NCI-H748 treated with DMSO at 0.1 percent for 48 hours (cell line): ENCODE data around the gene COL4A1.
A peak's percentile ranks its signal among the peaks of the same experiment; 100 is the strongest.

Experiments
- DNase-seq: peaks from one replicate; lab custom pipeline; 2025; lab: John Stamatoyannopoulos, UW

COL4A1 gene

DNA sequence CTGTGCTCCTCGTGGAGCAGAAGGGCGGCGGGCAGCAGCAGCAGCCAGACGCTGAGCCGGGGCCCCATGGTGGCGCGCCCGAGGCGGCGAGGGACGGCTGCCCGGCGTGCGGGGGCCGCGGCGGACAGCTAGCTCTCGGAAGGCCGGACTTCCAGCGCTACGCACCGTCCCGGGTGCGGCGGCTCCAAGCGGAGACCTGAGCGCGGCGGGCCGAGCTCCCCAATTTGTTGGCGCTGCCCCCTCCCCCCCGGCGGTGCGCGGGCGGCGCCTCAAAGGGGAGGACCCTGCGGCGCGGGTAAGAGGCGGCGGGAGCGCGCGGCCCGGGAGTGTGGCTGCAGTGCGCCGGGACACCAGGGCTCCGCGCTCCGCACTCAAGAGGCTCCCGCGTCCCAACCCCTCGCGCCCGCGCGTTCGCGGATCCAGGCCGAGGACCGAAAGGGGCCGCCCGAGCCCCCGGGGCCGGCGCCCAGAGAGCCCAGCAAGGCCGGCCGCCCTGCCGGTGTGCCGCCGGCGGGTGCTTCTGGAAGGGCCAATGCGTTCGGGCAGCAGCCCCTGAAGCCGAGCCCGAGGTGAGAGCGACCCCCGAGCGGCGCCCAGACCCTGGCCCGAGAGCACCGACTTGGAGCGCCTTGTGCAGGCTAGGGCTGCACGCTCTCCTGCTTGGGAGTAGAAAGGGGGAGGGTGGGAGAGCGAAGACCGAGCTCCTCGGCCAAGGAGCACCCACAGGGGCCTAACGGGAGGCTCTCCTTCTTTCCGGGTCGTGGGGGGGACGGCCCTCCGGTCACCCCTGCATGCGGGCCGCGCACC is at the start of gene COL4A1, which contains the start of gene COL4A2:
COL4A1 (minus strand) TSS at position 198 of the 807 bp plus-strand sequence; CDS start at position 68, 130 bp downstream.
COL4A2 (plus strand) TSS at position 325 of the 807 bp plus-strand sequence. CDS start 620 bp downstream, outside the sequence.
- no peak for DNase-seq

DNA sequence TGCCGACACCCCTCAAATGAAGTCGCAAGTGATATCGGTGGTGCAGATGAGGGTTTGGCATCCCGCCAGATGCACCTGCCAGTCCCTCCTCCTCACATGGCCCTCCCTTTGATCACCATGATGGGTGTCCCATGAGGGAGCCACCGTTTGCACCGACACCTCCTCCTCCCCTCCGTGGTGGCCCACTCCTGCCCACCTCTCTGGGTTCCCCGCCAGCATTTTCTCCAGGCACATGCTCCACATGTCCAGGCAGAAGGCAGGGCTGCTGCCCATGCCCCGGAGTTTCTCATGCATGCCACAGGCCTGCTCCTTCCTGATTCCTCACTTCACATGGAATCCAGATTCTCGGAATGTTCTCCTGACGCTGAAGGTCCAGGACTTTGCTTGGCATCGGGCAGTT is 49.4 kb upstream of the COL4A1 start:
- no peak for DNase-seq

DNA sequence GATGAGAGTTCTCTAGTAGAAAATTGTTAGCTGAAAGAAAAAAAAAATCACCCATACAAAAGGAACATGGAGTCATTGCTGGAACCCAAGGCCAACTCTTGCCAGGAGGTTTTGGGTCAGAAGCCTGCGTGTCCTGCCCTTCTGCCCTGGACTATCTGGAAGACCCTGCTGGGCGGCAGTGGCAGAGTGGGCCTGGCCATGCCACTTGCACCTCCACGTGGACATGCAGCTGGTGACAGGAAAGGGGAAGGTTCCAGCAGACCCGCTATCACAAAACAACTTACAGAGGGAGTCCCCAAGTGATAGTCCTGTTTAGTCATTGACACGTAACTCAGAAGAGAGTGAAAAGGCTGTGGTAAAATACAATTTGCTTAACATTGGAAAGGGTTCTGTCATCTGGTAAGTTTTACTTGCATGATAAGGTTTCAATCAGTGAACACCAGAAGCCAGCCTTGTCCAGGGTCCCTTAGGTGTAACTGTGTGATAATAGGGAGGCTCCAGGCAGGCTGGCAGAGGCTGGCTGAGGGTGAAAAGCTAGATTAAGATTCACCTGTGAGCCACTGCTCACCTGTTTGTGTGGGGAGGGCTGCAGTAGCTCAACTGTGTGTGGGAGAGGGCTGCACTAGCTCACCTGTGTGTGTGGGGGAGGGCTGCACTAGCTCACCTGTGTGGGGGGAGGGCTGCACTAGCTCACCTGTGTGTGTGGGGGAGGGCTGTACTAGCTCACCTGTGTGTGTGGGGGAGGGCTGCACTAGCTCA is 47.9 kb upstream of the COL4A1 start:
- DNase-seq, result no peak

DNA sequence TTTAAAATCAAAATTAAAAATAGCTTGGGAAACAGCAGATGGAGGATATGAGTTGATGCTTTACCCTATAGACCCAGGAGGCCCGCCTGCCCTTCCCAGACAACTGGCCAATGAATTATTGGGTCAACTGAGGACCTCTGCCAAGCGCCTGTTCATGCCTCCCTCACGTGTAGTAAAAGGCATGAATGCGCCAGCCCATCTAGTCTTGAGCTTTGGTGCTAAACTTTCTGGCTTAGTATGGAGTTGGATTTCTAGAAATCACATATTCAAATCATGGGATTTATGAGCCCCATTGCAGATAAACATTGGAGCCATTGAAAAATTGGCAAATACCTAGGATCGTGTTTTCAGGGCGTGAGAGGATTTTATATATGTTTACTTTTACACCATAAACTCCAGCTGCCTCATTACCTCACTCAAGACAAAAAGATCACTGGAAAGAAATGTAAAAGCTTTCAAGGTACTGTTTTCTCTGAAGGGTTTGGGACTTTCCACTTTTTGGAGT is 47.2 kb upstream of the COL4A1 start:
- no peak for DNase-seq

DNA sequence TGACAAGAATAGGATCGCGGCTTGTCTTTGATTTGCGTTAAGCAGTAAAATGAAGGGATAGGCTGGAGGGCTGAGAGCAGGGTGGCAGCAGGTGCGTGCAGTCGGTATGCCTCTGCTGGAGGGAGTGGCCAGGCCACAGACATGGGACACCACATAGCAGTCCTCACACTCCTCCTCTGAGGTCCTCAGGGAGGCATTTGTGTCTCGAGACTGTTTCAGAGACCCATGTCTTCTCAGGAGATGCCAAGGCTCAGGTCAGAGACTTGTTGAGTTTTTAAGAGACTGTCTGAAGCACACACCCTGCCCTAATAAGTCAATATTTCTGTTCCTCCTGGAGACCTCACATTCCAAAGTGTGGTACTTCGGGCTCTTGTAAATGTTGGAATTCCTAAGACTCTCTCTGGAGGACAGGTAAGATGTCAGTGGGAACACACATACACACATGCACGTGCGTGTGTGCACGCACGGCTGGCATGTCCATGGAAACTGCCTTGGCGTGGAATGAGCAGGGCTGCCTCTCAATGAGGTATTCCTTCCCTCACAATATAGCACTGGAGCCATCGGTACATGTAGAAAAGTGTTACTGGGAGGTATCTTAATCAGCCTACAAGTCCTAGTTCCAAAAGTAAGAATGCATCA is 46.5 kb upstream of the COL4A1 start:
- no peak for DNase-seq

DNA sequence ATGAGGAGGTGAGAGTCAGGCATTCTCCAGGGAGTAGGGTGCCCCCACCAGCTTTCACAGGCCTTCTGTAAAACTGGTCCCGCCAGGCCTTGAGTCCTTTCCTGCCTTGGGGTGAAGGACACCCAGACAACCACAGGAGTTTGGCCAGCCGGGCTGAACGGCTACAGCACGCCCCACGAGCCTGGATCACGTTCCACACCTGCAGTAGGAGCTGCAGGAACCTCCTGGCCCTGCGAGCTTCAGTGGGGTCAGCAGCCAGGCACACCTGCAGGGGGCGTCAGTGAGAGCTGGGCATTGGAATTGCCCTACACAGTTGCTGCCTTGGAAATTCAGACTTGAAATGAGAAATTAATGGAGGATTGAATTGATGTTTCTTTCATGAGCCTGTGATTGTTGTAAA is 45.8 kb upstream of the COL4A1 start:
- DNase-seq, result no peak

DNA sequence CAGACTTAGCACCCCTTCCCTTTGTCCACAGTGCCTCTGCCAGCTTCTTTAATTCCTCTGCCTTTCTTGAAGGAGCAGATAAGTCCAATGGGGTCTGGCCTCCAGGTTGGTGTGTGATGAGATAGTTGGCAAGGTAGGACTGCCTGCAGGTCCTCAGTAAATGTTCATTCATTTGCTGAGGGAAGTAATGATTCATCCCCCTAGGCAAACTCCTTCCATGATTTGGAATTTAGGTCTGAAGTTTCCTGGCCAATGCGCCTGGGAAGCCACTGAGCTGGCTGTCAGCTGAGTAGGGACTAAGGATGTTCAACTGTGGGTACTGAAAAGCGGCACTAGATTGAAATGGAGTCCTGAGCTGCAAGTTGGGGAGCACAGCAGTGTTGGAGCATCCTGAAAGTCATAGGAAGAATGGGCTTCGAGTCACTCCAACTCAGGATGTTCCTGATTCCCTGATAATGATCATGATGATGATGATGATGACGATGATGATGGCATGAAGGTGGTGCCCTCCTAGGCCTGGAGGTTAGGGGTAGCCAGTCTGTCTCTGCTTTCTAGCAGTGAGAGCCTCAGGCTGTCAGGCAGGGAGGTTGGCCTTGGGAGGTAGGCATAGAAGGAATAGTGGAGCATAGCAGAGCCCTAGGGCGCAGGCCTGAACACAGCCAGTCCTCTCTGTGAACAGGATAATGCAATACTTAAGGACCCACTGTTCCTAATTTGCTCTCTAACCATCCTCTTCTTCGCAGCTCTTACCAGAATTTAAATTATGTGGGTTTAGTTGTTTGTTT is 44.9 kb upstream of the COL4A1 start:
- DNase-seq, result no peak

DNA sequence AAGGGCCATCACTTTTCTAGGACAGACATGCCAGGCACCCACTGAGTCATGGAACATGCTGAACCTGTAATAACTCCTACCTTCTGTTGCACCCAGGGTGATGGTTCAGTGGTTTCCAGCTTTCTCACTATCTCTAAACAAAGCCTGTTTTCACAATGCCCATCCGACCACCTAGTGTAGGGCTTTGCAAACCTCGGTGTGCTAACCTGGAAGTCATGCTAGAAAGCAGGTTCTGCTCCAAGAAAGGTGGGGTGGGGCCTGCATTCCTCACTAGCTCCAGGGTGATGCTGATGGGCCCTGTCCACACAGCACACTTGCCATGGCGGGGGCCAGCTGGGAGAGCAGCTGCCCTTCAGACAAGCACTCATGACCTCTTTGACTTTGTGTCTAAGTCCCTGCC is 43.6 kb upstream of the COL4A1 start:
- no peak for DNase-seq

DNA sequence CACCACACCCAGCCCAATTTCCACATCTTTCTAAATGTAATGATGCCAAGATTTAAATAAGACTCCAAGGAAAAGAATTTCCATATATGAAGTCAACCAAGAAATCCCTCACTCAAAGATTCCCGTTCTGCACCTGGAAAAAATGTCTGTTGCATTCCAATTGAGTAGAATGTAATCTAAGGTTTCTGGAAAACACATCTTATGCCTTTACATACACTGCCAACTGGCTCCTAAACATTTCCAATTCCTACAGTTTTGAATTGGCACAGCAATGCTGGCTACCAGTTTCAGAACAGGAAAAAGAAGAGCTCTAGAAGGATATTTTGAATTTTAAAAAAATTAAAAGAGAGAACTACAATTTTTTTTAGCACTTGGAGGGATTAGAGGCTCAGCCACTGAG is 43.1 kb upstream of the COL4A1 start:
- DNase-seq, result no peak

DNA sequence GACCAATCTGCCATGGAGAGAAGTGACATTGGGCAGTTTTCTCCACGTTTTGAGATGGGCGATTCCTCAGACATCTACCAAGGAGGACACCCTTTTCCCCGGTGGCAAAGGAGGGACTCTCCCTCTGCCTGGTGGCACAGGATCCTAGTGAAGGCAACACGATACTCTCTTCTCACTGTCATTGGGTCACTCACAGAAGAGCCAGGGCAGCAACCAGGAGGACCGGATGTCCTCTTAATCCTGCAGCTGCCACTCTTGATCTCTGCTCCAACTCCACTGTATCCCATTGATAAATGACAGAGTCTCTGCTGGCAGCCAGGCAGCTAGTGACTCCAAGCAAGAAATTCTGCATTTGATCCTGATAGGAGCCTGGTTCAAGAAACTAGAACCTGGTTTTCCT is 42.3 kb upstream of the COL4A1 start:
- no peak for DNase-seq

DNA sequence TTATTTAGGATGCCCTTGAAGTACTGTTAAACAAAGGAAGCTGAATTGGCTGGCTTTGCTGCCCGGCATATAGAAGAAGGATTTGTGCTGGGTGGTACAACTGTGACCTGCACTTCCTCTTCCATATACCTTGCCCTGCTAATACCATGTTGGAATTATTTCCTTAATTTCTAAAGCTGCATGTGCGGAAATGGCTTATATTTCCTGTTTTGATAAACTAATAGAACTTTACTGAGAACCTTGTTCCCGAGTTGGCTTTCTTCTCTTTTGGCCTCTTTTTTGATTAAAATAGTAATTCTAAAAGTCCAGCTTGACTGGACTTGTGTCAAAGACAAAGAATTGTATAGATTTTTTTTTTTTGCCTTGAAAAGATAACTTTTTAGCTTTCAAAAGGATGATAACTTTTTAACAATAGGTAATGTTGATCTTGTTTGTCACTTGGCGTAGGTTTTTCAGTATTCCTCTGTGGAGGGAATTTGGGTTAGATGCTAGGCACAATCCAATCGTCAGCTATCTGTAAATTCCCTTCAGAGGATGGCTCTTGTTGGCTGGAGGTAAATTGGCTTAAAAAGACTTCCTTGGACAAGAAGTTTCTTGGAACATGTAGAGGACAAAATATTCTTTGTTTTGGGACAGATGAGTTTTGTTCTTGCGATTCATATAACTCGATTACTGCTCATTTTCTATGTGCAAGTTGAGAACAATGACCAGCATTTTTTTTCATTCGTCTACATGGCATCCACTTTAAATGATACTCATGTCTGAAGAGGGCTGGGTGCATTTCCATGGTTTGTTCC is 41.5 kb upstream of the COL4A1 start:
- DNase-seq, result no peak

DNA sequence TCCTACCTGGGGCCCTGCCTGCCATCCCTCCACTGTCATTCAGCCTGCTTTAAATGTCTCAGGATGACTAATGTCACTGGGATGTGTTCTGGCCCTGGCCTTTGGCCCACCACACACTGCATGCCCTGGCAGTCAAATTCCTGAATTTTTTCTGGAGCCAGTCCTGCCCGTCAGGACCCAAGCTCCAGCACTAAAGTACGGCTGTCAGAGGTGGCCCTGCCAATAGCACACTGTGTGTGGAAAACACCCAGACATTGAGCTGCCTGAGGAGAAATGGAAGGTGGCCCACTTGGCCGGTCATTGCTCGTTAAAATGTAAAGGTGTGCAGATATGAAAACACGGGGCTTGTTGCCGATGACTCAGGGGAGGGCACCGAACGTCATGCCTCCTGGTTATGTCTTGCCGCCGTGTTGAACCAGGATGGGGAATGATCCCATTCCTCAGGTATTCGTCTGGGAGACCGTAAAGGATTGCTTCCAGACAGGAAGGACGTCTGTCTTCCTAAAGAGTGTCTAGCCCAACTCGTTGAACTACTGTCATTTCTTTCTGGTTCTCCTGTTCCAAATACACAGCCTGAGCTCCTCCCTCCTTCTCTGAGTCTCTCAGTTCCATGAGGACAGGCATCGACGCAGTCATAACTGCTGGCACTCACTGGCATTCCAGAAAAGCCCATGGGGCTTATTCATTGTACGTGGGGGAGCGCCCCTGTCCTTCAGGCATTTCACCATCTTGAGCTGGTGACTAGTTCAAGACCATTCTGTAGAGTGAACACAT is 40.8 kb upstream of the COL4A1 start:
- DNase-seq, result no peak

DNA sequence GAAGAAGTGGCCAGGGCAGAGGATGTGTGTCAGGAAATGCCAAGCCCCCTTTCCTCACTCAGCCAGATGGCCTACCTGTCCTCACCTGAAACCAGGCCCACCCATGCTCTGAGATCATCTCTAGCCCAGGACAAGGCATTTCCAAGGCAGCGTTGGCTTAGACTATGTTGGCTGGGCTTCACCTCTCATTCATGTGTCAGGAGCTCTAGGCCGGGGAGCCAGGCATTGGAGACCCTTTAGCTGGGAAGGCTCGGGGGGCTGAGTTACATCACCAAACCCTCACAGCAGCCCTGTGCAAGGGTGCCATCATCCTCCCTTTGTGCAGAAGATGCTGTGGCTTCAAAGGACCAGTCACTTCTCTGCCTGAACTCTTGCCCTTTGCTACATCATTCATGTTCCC is 40.1 kb upstream of the COL4A1 start:
- DNase-seq, result no peak

DNA sequence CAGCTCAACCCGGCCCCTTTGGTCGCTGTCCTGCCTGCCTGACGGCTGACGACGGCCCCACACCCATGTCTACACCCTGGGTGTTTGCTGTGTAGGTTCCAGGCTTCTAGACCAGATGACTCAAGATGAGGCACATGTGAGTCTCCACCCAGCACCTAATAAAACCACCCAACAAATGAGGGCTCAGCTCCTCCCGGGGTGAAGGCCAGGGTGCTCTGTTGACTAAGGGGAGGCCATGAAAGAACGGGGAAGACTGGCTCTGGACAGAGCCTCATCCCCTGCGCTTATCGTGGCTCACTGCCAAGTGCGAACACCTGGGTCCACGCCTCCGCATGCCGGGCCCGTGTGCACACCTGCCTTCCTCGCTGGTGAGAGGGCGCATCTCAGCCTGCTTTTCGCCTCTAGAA is 39.7 kb upstream of the COL4A1 start:
- DNase-seq, result peak; percentile 21

DNA sequence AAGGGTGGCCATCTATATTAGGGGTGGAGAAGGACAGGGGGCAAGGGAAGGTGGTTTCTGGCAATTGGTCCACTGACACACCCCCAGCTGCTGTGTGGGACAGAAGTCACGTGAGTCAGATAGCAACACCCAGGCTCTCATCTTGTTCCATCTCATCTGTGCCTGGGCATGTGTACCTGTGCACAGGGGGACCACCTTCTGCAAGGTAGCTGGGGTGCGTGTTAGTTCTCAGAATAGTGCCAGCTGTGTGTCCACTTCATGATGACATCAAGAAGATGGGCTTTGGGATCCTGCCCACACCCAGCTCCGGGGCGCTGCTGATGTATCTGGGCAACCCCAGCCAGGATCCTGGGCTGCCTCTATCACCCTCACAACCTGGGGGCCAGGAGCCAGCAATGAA is 38.7 kb upstream of the COL4A1 start:
- no peak for DNase-seq

DNA sequence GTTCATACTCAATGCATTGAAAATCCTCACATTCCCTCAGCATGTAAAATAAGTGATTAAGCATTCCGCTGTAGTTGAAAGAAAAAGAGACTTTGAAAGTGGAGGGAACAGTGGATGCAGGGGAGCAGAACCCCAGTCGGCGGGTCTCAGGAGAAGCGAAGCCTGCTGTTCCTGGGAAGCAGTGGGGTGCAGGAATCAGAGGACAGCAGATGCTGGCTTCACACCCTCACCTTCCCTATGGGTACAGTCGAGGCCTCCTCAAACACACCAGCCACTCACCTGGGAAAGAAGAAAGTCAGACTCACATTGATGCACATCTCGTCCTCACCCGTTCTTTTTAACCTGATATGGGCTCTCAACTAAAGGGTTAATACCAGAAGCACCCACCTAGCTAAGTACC is 38.3 kb upstream of the COL4A1 start:
- no peak for DNase-seq

DNA sequence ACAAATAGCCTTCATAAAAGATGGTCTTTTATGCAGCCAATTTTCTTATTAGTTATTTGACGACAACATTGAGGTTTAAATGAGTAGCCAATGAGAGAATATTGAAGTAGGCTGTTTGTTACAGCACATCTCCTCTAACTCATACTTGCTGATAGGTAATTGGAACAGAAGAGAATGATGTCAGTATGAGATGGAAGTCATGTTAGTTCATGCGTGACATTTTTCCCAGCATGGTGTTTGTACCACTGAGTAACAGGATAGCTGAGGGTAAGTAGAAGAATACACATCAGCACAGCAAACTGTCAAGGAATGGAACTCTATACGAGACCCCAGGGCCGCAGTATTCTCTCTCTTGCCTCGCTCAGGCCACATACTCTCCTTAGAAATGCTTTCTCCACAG is 37.4 kb upstream of the COL4A1 start:
- DNase-seq, result no peak

DNA sequence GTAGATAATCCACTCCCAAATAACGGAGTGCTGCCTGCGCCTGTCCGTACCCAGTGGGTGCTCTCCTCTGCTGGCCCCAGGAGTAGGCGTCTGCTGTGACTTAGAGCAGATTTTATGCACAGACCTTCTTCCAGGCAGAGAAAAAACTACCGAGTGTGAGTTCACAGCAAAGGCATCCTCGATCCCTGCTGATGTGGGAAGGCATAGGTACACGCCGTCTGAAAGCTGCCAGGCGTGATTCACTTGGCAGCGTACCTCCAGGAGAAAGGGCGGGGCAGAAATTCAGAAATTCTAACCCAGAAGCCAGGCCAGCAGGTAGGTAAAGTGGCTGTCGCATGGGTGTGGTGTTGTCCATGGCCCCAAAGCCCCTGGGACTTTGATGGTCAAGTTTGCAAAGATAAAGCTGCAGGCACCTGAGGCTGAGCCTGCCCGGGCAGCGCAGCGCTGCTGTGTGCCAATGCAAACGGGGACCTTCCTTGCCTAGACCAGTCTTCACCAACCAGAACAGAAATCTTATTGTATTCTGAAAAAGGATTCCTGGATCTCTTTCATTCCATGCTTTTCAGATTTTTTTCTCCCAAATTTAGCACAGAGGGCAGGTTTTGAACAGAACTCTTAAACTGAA is 36.4 kb upstream of the COL4A1 start:
- no peak for DNase-seq

DNA sequence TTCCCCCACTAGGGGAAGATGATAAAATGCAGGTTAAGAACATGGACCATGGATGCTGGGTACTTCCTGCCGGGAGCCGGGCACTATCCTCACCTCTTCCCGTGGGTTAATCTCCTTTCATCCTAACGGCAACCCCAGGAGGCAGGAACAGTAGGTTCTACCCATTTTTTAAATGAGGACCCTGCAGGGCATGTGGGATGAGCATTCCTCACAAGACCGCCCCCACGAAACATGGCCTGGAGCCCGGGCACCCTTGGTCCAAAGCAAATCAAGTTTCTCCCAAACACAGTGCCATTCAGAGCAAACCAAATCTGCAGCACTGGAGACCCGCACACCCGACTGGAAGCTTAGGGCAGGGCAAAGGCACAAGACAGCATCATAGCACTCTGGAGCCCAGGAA is 35.5 kb upstream of the COL4A1 start:
- DNase-seq, result no peak
